DMS79 (cell line): Measurements from ENCODE around the gene EMC9.

ENCODE experiments used
- DNase-seq: peaks from one replicate; lab custom pipeline; 2025; lab: John Stamatoyannopoulos, UW

Gene EMC9

DNA sequence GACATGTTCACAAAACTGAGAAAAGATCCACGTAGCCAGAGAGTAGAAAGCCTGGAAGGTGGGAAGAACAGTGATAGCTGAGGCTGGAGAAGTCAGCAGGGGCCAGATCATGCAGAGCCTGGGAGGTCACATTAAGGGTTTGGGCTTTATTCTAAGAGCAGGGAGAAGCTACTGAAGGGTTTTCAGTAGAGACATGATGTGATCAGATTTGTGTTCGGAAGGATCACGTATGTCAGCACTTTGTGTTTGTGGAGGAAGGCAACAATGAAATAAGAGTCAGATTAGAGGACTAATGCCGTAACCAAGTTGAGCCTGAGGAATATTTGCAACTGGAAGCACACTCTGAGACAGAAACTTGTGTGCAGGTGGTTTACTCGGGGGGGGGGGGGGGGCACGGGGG is 51.5 kb downstream of the EMC9 start:
- DNase-seq: no peak
